SK-N-SH treated with all-trans-retinoic acid at 6 μM for 48 hours (cell line): ENCODE results near the gene GLI3.

Source experiments
- RARB ChIP-seq: fragments of 250-450 bp; sonication (Bioruptor Pico); IDR thresholded peaks from 2 replicates; pipeline ENCODE4 v1.8.0; 2021; ENCODE audit warnings: mild to moderate bottlenecking, moderate library complexity
- SNAI2 ChIP-seq: fragments of 250-450 bp; sonication (Bioruptor Pico); IDR thresholded peaks from 2 replicates; pipeline ENCODE4 v1.5.0; 2020; ENCODE audit warnings: mild to moderate bottlenecking, moderate library complexity
- ZNF70 ChIP-seq: fragments of 450-650 bp; formaldehyde crosslinking; IDR thresholded peaks from 2 replicates; pipeline ENCODE4 v1.5.0; 2020; ENCODE audit warnings: mild to moderate bottlenecking, moderate library complexity
- ZNF8 ChIP-seq: fragments of 450-650 bp; formaldehyde crosslinking; IDR thresholded peaks from 2 replicates; pipeline ENCODE4 v1.5.0; 2020; ENCODE audit warnings: mild to moderate bottlenecking, moderate library complexity

GRCh38 chr7:42207420-42207819 is 29.6 kb downstream of the GLI3 start:
- TF ChIP-seq ZNF8, result no peak
- no peak for TF ChIP-seq ZNF70 (CRISPR knock-in tag)
- TF ChIP-seq RARB (CRISPR knock-in tag), result no peak
- TF ChIP-seq SNAI2 (CRISPR knock-in tag), result no peak
